ENCODE data around the gene SLC22A7.

GRCh38 chr6:43347021-43347420, 49.0 kb downstream of the SLC22A7 start:
- no peak for TF ChIP-seq SUZ12 (IDR thresholded peaks at IDR 0.05; ENCODE audit: extremely low read depth, insufficient read depth, insufficient read length)
- TF ChIP-seq ZNF274 (IDR thresholded peaks at IDR 0.05; ENCODE audit: low read depth, low read length), result no peak
- no peak for TF ChIP-seq YY1 (IDR thresholded peaks at IDR 0.05; ENCODE audit: insufficient read depth, insufficient read length)
